Mesenchymal stem cell (in vitro differentiated cells and primary cell): ENCODE measurements around the gene PLEKHG5.
A peak's percentile ranks its signal among the peaks of the same experiment; 100 is the strongest.

Experiments
- DNase-seq: peaks from one replicate; pipeline ENCODE4 v3.0.0-alpha.2; 2013
- H2AFZ ChIP-seq: one replicate; pipeline ENCODE4 v1.6.1; 2013; ENCODE audit warnings: low read depth, mild to moderate bottlenecking, control low read depth, inconsistent platforms, low read length, moderate library complexity
- H2AK5ac ChIP-seq: 2 replicates; pipeline ENCODE4 v1.6.1; 2013; ENCODE audit warnings: low read length, moderate library complexity, mild to moderate bottlenecking, inconsistent platforms; ENCODE audit not compliant: severe bottlenecking
- H2BK120ac ChIP-seq: one replicate; pipeline ENCODE4 v1.6.1; 2013; ENCODE audit warnings: low read depth, mild to moderate bottlenecking, inconsistent platforms, low read length, moderate library complexity
- H2BK12ac ChIP-seq, 2 experiments: one replicate each; pipeline ENCODE4 v1.6.1; 2013; ENCODE audit warnings: inconsistent platforms in 2 of 2, low read length in 2 of 2, mild to moderate bottlenecking in 2 of 2, moderate library complexity in 2 of 2, control low read depth in 1 of 2
- H2BK15ac ChIP-seq: one replicate; pipeline ENCODE4 v1.6.1; 2013; ENCODE audit warnings: mild to moderate bottlenecking, low read depth, inconsistent platforms; ENCODE audit not compliant: poor library complexity, severe bottlenecking
- H2BK5ac ChIP-seq: 2 replicates; pipeline ENCODE4 v1.6.1; 2013; ENCODE audit warnings: low read depth, mild to moderate bottlenecking, low read length, control low read depth, inconsistent platforms; ENCODE audit not compliant: poor library complexity, severe bottlenecking
- H3K14ac ChIP-seq, 2 experiments: one replicate each; pipeline ENCODE4 v1.6.1; 2013; ENCODE audit warnings: inconsistent platforms in 2 of 2, low read length in 2 of 2, control low read depth in 1 of 2, mild to moderate bottlenecking in 1 of 2, moderate library complexity in 1 of 2
- H3K18ac ChIP-seq, 2 experiments: one replicate each; pipeline ENCODE4 v1.6.1; 2013; ENCODE audit warnings: inconsistent platforms in 2 of 2, low read length in 2 of 2, control low read depth in 1 of 2, low read depth in 1 of 2, mild to moderate bottlenecking in 1 of 2
- H3K23ac ChIP-seq, 2 experiments: one replicate each; pipeline ENCODE4 v1.6.1; 2013; ENCODE audit warnings: inconsistent platforms in 2 of 2, low read length in 2 of 2, mild to moderate bottlenecking in 2 of 2, moderate library complexity in 2 of 2, control low read depth in 1 of 2
- H3K27ac ChIP-seq: 2 replicates; pipeline ENCODE4 v1.5.1; 2013; ENCODE audit warnings: mild to moderate bottlenecking, moderate library complexity, low read length, control low read depth, inconsistent platforms; ENCODE audit not compliant: poor library complexity, severe bottlenecking
- H3K27me3 ChIP-seq, 2 experiments: 2 replicates each; pipeline versions ENCODE4 v1.6.1 to v1.7.0; 2013; ENCODE audit warnings: low read length in 2 of 2, mild to moderate bottlenecking in 2 of 2, moderate library complexity in 2 of 2, control low read depth in 1 of 2, inconsistent platforms in 1 of 2; ENCODE audit not compliant: control insufficient read depth in 1 of 2, insufficient read depth in 1 of 2
- H3K36me3 ChIP-seq, 2 experiments: 2 replicates each; pipeline versions ENCODE4 v1.6.1 to v1.7.0; 2013; ENCODE audit warnings: low read length in 2 of 2, control low read depth in 1 of 2, inconsistent platforms in 1 of 2, low read depth in 1 of 2, mild to moderate bottlenecking in 1 of 2; ENCODE audit not compliant: insufficient read depth in 2 of 2, control insufficient read depth in 1 of 2
- H3K4ac ChIP-seq, 2 experiments: one replicate each; pipeline ENCODE4 v1.6.1; 2013; ENCODE audit warnings: inconsistent platforms in 2 of 2, low read length in 2 of 2, mild to moderate bottlenecking in 2 of 2, moderate library complexity in 2 of 2, control low read depth in 1 of 2, low read depth in 1 of 2
- H3K4me1 ChIP-seq: 2 replicates; pipeline ENCODE4 v1.6.1; 2013; ENCODE audit warnings: low read depth, low read length, control low read depth; ENCODE audit not compliant: control insufficient read depth, insufficient read depth
- H3K4me2 ChIP-seq: 2 replicates; pipeline ENCODE4 v1.6.1; 2013; ENCODE audit warnings: low read length, mild to moderate bottlenecking, inconsistent platforms; ENCODE audit not compliant: poor library complexity, severe bottlenecking
- H3K4me3 ChIP-seq, 2 experiments: 2 replicates each; pipeline versions ENCODE4 v1.5.1 to v1.7.0; 2013; ENCODE audit warnings: low read length in 2 of 2, mild to moderate bottlenecking in 2 of 2, control low read depth in 1 of 2, low read depth in 1 of 2; ENCODE audit not compliant: insufficient read depth in 1 of 2
- H3K79me1 ChIP-seq: replicated peaks from 2 replicates; pipeline ENCODE4 v1.6.1; 2013; ENCODE audit warnings: mild to moderate bottlenecking, control low read depth, low read length, inconsistent platforms; ENCODE audit not compliant: poor library complexity, severe bottlenecking
- H3K9ac ChIP-seq: 2 replicates; pipeline ENCODE4 v1.7.0; 2013; ENCODE audit warnings: mild to moderate bottlenecking, low read length, moderate library complexity
- H3K9me3 ChIP-seq: 2 replicates; pipeline ENCODE4 v1.7.0; 2013; ENCODE audit warnings: mild to moderate bottlenecking, low read length; ENCODE audit not compliant: control insufficient read depth
- H4K8ac ChIP-seq: one replicate; pipeline ENCODE4 v1.6.1; 2013; ENCODE audit warnings: inconsistent platforms, mild to moderate bottlenecking, low read length, moderate library complexity
- H4K91ac ChIP-seq: one replicate; pipeline ENCODE4 v1.6.1; 2013; ENCODE audit warnings: mild to moderate bottlenecking, low read length, inconsistent platforms
- WGBS: methylation state at CpG from one replicate; pipeline ENCODE4 v1.1.7; 2013; ENCODE audit warnings: mixed read lengths; 5-methylcytosine and 5-hydroxymethylcytosine counted together

Gene PLEKHG5

GRCh38 chr1:6463120-6463412 lies 28.4 kb downstream of the PLEKHG5 start:
- Histone ChIP-seq H2AK5ac (no peak overlapping the region), H2BK120ac (no peak overlapping the region), H3K9me3 (no peaks in the 10 kb centered on the region), H3K4me1 (peaks cover 5% of the 10 kb centered on the region), H3K4me2 (no peak overlapping the region), H2AFZ (no peak overlapping the region), H2BK5ac (no peak overlapping the region), H3K9ac (no peak overlapping the region), H3K27ac (no peak overlapping the region), H3K27me3 (peaks cover 0 to 37% of the 10 kb centered on the region in 2 experiments), H2BK15ac (no peak overlapping the region), H2BK12ac (peak overlapping the region in 1 of 2 experiments; percentile 17), H4K91ac (no peak overlapping the region), H3K4me3 (no peak overlapping the region), H3K23ac (no peak overlapping the region), H3K79me1 (no peaks in the 10 kb centered on the region), H3K14ac (no peak overlapping the region), H3K4ac (no peak overlapping the region), H3K36me3 (peaks cover 16 to 65% of the 10 kb centered on the region in 2 experiments), H4K8ac (no peak overlapping the region), H3K18ac (no peak overlapping the region)
- WGBS, result 100% methylated on average over 1 of the region's 1 CpG
- DNase-seq, result no peak

DNA sequence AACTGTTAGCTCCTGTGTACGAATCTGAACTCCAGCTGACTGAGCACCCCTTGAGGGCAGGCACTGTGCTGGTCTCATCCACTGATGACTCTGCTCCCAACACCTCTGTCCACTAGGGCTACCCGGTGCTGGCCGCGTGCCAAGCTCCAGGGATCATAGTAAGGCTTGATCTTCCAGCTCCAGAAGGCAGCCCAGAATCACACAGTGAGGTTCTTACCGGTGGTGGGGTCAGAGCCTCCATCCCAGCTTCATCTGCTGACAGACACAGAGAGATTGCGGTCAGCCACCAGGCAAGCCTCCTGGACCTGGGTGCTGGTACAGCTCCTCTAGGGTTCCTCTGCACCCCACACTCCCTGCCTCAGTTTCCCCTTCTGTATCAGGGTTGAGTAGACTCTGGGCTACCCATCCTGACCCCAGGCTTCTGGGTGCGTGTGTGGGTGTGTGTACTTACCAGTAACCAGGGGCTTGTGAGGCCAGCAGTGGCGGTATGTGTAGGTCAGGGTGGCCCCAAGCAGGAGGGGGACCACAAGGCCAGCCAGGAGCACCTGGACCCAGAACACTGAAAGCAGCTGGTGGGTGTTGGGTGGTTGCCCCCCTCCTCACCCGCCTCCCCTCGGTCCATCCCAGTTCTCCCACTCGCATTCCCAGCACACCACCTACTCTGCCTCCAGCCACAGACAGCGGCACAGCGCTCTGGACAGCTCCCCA lies 28.9 kb downstream of the PLEKHG5 start:
- Histone ChIP-seq H3K27me3 (peaks cover 0 to 37% of the 10 kb centered on the region in 2 experiments), H3K9ac (no peak overlapping the region), H2BK5ac (no peak overlapping the region), H3K4me3 (no peak overlapping the region), H3K79me1 (no peaks in the 10 kb centered on the region), H3K4ac (no peak overlapping the region), H2BK12ac (peak overlapping the region in 1 of 2 experiments; percentile 17), H4K91ac (peak overlapping the region; percentile 18), H3K4me2 (no peak overlapping the region), H2AK5ac (no peak overlapping the region), H3K27ac (no peak overlapping the region), H2AFZ (no peak overlapping the region), H2BK15ac (no peak overlapping the region), H2BK120ac (no peak overlapping the region), H3K4me1 (peaks cover 5% of the 10 kb centered on the region), H4K8ac (no peak overlapping the region), H3K36me3 (peaks cover 16 to 60% of the 10 kb centered on the region in 2 experiments), H3K23ac (no peak overlapping the region), H3K9me3 (no peaks in the 10 kb centered on the region), H3K18ac (no peak overlapping the region), H3K14ac (no peak overlapping the region)
- DNase-seq, result no peak
- 94% methylated on average over 12 of the region's 13 CpGs for WGBS

DNA sequence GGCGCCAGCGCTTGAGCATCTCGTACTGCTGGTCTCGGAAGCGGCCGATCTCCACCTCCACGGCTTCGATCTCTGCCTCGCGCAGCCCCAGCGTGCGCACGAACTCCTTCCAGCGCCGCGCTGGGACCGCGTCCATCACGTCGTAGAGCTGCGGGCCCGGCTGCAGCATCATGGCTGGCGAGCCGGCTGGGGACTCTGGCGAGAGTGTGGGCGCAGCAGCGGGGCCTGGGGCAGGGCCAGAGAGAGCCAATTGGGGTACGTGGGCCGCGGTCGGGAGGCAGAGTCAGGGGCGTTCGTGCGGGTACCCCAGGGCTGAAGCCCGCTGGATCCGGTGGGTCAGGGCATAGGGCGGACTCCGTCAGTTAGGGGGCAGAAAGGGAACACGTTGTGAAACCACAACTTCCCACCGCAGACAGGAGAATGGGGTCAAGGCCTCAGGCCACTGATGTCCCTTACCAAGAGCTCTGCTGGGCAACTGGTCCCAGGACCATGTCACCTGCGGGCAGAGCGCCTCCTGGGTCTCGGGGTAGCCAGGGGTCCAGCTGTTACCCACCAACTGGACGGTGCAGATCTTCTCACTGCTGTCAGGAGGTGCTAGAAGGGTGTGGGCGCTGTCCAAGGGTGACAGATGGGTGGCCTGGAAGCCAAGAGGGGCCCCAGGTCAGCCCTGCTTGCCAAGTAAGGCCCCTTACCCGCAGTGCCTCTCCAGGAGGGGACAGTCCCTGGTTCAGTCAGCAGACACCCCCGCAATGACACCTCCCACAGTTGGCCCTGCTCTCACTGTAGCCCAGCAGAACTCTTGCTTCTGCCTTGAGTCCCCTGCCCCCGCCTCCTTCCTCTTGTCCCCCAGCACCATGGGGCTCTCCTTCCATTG lies 29.7 kb downstream of the PLEKHG5 start:
- Histone ChIP-seq H2AFZ (no peak overlapping the region), H3K9me3 (no peaks in the 10 kb centered on the region), H4K91ac (no peak overlapping the region), H2AK5ac (no peak overlapping the region), H3K36me3 (peaks cover 16 to 52% of the 10 kb centered on the region in 2 experiments), H2BK5ac (no peak overlapping the region), H3K9ac (no peak overlapping the region), H3K27ac (no peak overlapping the region), H3K4me1 (peaks cover 5% of the 10 kb centered on the region), H3K14ac (no peak overlapping the region), H3K4me2 (no peak overlapping the region), H2BK15ac (no peak overlapping the region), H3K4me3 (no peak overlapping the region), H3K23ac (no peak overlapping the region), H2BK12ac (no peak overlapping the region), H3K27me3 (peaks cover 0 to 42% of the 10 kb centered on the region in 2 experiments), H3K4ac (no peak overlapping the region), H4K8ac (no peak overlapping the region), H2BK120ac (no peak overlapping the region), H3K18ac (no peak overlapping the region), H3K79me1 (no peaks in the 10 kb centered on the region)
- WGBS, result 96% methylated on average over 48 of the region's 48 CpGs
- no peak for DNase-seq

DNA sequence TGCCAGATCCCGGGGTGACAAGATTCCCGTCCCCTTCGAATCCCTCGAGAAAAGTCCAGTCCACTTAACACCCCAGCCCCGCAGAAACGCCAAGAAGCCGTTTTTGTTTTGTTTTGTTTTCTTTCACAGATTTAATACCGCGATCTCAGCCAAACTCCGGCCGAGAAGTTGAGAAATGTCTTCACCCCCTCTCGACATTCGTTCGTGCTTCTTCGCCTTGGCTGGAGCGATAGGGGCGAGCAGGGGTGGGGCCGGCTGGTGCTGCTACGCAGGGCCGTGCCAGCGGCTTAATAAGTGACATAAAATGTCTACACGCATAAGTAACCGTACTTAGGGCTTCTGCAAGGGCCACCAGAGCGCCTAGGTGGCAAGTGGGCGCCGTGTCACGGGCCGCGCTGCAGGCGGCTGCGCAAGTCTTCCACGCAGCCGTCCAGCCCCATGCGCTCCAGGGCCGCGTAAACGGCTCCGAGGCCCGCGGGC lies 30.4 kb downstream of the PLEKHG5 start:
- Histone ChIP-seq H3K9me3 (no peaks in the 10 kb centered on the region), H2BK5ac (no peak overlapping the region), H3K4me1 (peaks cover 5% of the 10 kb centered on the region), H3K27me3 (peaks cover 0 to 45% of the 10 kb centered on the region in 2 experiments), H3K27ac (no peak overlapping the region), H3K79me1 (no peaks in the 10 kb centered on the region), H3K4me3 (peak overlapping the region in 1 of 2 experiments; percentile 66), H4K91ac (no peak overlapping the region), H3K23ac (no peak overlapping the region), H2AFZ (no peak overlapping the region), H2BK120ac (no peak overlapping the region), H3K9ac (peak overlapping the region; percentile 49), H3K36me3 (peaks cover 16 to 46% of the 10 kb centered on the region in 2 experiments), H2BK12ac (no peak overlapping the region), H3K14ac (no peak overlapping the region), H3K4ac (no peak overlapping the region), H3K4me2 (no peak overlapping the region), H2BK15ac (no peak overlapping the region), H2AK5ac (no peak overlapping the region), H4K8ac (no peak overlapping the region), H3K18ac (no peak overlapping the region)
- WGBS, result 95% methylated on average over 40 of the region's 40 CpGs
- no peak for DNase-seq
